DOHH2 (cell line): Measurements from ENCODE around the gene STEAP1B.
"Not testable (repeated sequence)": the region's sequence is repeated elsewhere in the genome, so short reads cannot be mapped to it uniquely, and the experiment has no call there.

Source experiments
- H3F3A ChIP-seq: fragments of 200-600 bp; sonication (generic), shearing (Covaris generic); 2 replicates; pipeline ENCODE4 v1.6.0; 2016; ENCODE audit warnings: antibody characterized with exemption, mild to moderate bottlenecking; ENCODE audit not compliant: control insufficient read depth, insufficient read depth
- H3K27ac ChIP-seq: fragments of 200-600 bp; sonication (generic); 2 replicates; pipeline ENCODE4 v1.5.1; 2014; ENCODE audit warnings: low read depth, mild to moderate bottlenecking, low read length, moderate library complexity
- H3K27me3 ChIP-seq: fragments of 200-600 bp; sonication (generic); 2 replicates; pipeline ENCODE4 v1.6.1; 2014; ENCODE audit warnings: mild to moderate bottlenecking, low read length, mixed read lengths; ENCODE audit not compliant: control insufficient read depth
- H3K36me3 ChIP-seq: fragments of 200-600 bp; sonication (generic); 2 replicates; pipeline ENCODE4 v1.6.1; 2014; ENCODE audit warnings: mild to moderate bottlenecking, low read length, moderate library complexity, mixed read lengths; ENCODE audit not compliant: control insufficient read depth
- H3K4me1 ChIP-seq: fragments of 200-600 bp; sonication (generic); 2 replicates; pipeline ENCODE4 v1.6.1; 2014; ENCODE audit warnings: mild to moderate bottlenecking, low read length, mixed read lengths; ENCODE audit not compliant: control insufficient read depth
- H3K4me2 ChIP-seq: fragments of 200-600 bp; sonication (generic); 2 replicates; pipeline ENCODE4 v1.6.0; 2014; ENCODE audit warnings: mild to moderate bottlenecking, low read length, moderate library complexity
- H3K4me3 ChIP-seq: fragments of 200-600 bp; sonication (generic); 2 replicates; pipeline ENCODE4 v1.5.1; 2014; ENCODE audit warnings: mild to moderate bottlenecking, low read length, mixed read lengths
- H3K79me2 ChIP-seq: fragments of 200-600 bp; sonication (generic); 2 replicates; pipeline ENCODE4 v1.6.1; 2014; ENCODE audit warnings: mild to moderate bottlenecking, low read length, mixed read lengths; ENCODE audit not compliant: control insufficient read depth
- H3K9me2 ChIP-seq: fragments of 200-600 bp; sonication (generic); replicated peaks from 2 replicates; pipeline ENCODE4 v1.6.1; 2014; ENCODE audit warnings: mild to moderate bottlenecking, low read length, mixed read lengths; ENCODE audit not compliant: control insufficient read depth
- H3K9me3 ChIP-seq: fragments of 200-600 bp; sonication (generic); 2 replicates; pipeline ENCODE4 v1.6.1; 2014; ENCODE audit warnings: antibody characterized with exemption, low read length, mixed read lengths; ENCODE audit not compliant: control insufficient read depth, insufficient read depth
- H4K20me1 ChIP-seq: fragments of 200-600 bp; sonication (generic); 2 replicates; pipeline ENCODE4 v1.6.0; 2014; ENCODE audit warnings: low read depth, mild to moderate bottlenecking, antibody characterized with exemption, low read length, moderate library complexity; ENCODE audit not compliant: control insufficient read depth, insufficient read depth
- EZH2phosphoT487 ChIP-seq: fragments of 200-600 bp; sonication (generic); IDR thresholded peaks from 2 replicates; pipeline ENCODE4 v1.6.1; 2017; ENCODE audit warnings: borderline replicate concordance, mild to moderate bottlenecking, antibody characterized with exemption, low read length, moderate library complexity, mixed read lengths
- TF ChIP-seq, protein P1 (sequence below): fragments of 200-600 bp; sonication (generic); IDR thresholded peaks from one replicate; pipeline ENCODE4 v1.5.1; 2014; ENCODE audit warnings: antibody characterized with exemption, mild to moderate bottlenecking, low read depth, low read length; ENCODE audit not compliant: poor library complexity, severe bottlenecking

The STEAP1B gene

GRCh38 chr7:22493160-22493925, 6.6 kb downstream of the STEAP1B start:
- H3K27me3 ChIP-seq, H4K20me1 ChIP-seq, H3F3A ChIP-seq, H3K27ac ChIP-seq, H3K4me2 ChIP-seq, H3K9me3 ChIP-seq, H3K36me3 ChIP-seq, H3K9me2 ChIP-seq, H3K4me3 ChIP-seq, H3K79me2 ChIP-seq: not testable (repeated sequence)
- peaks cover 11% of the 10 kb centered on the region for H3K4me1 ChIP-seq

- H3K27ac ChIP-seq = peak overlapping the region; percentile 38
- H3K9me2 ChIP-seq = no peaks in the 10 kb centered on the region
- H3K4me2 ChIP-seq = peak overlapping the region; percentile 31
- no peaks in the 10 kb centered on the region for H4K20me1 ChIP-seq
- TF ChIP-seq EZH2phosphoT487 = no peak
- TF ChIP-seq, protein P1, sequence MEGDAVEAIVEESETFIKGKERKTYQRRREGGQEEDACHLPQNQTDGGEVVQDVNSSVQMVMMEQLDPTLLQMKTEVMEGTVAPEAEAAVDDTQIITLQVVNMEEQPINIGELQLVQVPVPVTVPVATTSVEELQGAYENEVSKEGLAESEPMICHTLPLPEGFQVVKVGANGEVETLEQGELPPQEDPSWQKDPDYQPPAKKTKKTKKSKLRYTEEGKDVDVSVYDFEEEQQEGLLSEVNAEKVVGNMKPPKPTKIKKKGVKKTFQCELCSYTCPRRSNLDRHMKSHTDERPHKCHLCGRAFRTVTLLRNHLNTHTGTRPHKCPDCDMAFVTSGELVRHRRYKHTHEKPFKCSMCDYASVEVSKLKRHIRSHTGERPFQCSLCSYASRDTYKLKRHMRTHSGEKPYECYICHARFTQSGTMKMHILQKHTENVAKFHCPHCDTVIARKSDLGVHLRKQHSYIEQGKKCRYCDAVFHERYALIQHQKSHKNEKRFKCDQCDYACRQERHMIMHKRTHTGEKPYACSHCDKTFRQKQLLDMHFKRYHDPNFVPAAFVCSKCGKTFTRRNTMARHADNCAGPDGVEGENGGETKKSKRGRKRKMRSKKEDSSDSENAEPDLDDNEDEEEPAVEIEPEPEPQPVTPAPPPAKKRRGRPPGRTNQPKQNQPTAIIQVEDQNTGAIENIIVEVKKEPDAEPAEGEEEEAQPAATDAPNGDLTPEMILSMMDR = peak; percentile 99
- peaks cover 6% of the 10 kb centered on the region; the same call in 1 of the 2 replicates for H3K9me3 ChIP-seq
- peaks cover 56% of the 10 kb centered on the region for H3K4me1 ChIP-seq
- peaks cover 5% of the 10 kb centered on the region for H3K79me2 ChIP-seq
- peaks cover 16% of the 10 kb centered on the region for H3K36me3 ChIP-seq
- H3F3A ChIP-seq = no peaks in the 10 kb centered on the region; the same call in 1 of the 2 replicates
- no peaks in the 10 kb centered on the region for H3K27me3 ChIP-seq
- H3K4me3 ChIP-seq = peak overlapping the region; percentile 17
Measured at GRCh38 chr7:22488643-22489462, 11.1 kb downstream of the STEAP1B start.

- Histone ChIP-seq H3K27ac (peak overlapping the region; percentile 38), H3K4me2 (peak overlapping the region; percentile 31), H3K4me3 (peak overlapping the region; percentile 17; the same call in 1 of the 2 replicates), H3K4me1 (peaks cover 64% of the 10 kb centered on the region), H4K20me1 (no peaks in the 10 kb centered on the region), H3K9me2 (no peaks in the 10 kb centered on the region), H3K9me3 (peaks cover 10% of the 10 kb centered on the region; the same call in 1 of the 2 replicates), H3K27me3 (no peaks in the 10 kb centered on the region), H3K79me2 (peaks cover 5% of the 10 kb centered on the region), H3F3A (no peaks in the 10 kb centered on the region; the same call in 1 of the 2 replicates), H3K36me3 (peaks cover 24% of the 10 kb centered on the region)
- TF ChIP-seq, protein P1 = no peak
- no peak for TF ChIP-seq EZH2phosphoT487
Measured at GRCh38 chr7:22487978-22488642, 11.9 kb downstream of the STEAP1B start.
